Mesendoderm (in vitro differentiated cells): Measurements from ENCODE around the gene RPL10.

ENCODE experiments used
- DNase-seq: peaks from one replicate; pipeline ENCODE4 v3.0.0; 2013
- H2AK5ac ChIP-seq: 2 replicates; pipeline ENCODE4 v1.6.1; 2013; ENCODE audit warnings: low read length, inconsistent platforms
- H2BK120ac ChIP-seq: 2 replicates; pipeline ENCODE4 v1.6.1; 2013; ENCODE audit warnings: low read depth, mild to moderate bottlenecking, low read length, moderate library complexity, mixed read lengths
- H2BK15ac ChIP-seq: replicated peaks from 2 replicates; pipeline ENCODE4 v1.6.1; 2013; ENCODE audit warnings: low read depth, mild to moderate bottlenecking, moderate library complexity
- H2BK5ac ChIP-seq: 2 replicates; pipeline ENCODE4 v1.6.1; 2013; ENCODE audit warnings: low read length, inconsistent platforms
- H3K18ac ChIP-seq: 2 replicates; pipeline ENCODE4 v1.6.1; 2013; ENCODE audit warnings: mild to moderate bottlenecking, low read length, mixed read lengths
- H3K23ac ChIP-seq: one replicate; pipeline ENCODE4 v1.6.1; 2013; ENCODE audit warnings: low read length
- H3K27ac ChIP-seq: 2 replicates; pipeline ENCODE4 v1.5.1; 2013; ENCODE audit warnings: low read depth, mild to moderate bottlenecking, inconsistent platforms, low read length, moderate library complexity
- H3K27me3 ChIP-seq: 2 replicates; pipeline ENCODE4 v1.6.1; 2013; ENCODE audit warnings: low read length, control low read depth, mild to moderate bottlenecking, inconsistent platforms; ENCODE audit not compliant: insufficient read depth, poor library complexity
- H3K36me3 ChIP-seq: 2 replicates; pipeline ENCODE4 v1.6.1; 2013; ENCODE audit warnings: low read length, inconsistent platforms; ENCODE audit not compliant: control insufficient read depth, insufficient read depth
- H3K4ac ChIP-seq: one replicate; pipeline ENCODE4 v1.6.1; 2013; ENCODE audit warnings: low read depth, mild to moderate bottlenecking, low read length, moderate library complexity
- H3K4me1 ChIP-seq: 2 replicates; pipeline ENCODE4 v1.6.1; 2013; ENCODE audit warnings: low read depth, low read length, inconsistent platforms; ENCODE audit not compliant: control insufficient read depth
- H3K4me2 ChIP-seq: 2 replicates; pipeline ENCODE4 v1.6.1; 2013; ENCODE audit warnings: low read length
- H3K4me3 ChIP-seq: 2 replicates; pipeline ENCODE4 v1.5.1; 2013; ENCODE audit warnings: mild to moderate bottlenecking, low read length
- H3K56ac ChIP-seq: one replicate; pipeline ENCODE4 v1.6.1; 2013; ENCODE audit warnings: low read length
- H3K79me1 ChIP-seq: 2 replicates; pipeline ENCODE4 v1.6.1; 2013; ENCODE audit warnings: low read length, inconsistent platforms
- H3K79me2 ChIP-seq: 2 replicates; pipeline ENCODE4 v1.6.1; 2013; ENCODE audit warnings: mild to moderate bottlenecking, low read length; ENCODE audit not compliant: control insufficient read depth, insufficient read depth
- H3K9ac ChIP-seq: 2 replicates; pipeline ENCODE4 v1.6.1; 2013; ENCODE audit warnings: low read length, inconsistent platforms
- H4K5ac ChIP-seq: one replicate; pipeline ENCODE4 v1.6.1; 2013; ENCODE audit warnings: low read length
- H4K8ac ChIP-seq: one replicate; pipeline ENCODE4 v1.6.1; 2013; ENCODE audit warnings: low read depth, mild to moderate bottlenecking, control low read depth, low read length, moderate library complexity
- WGBS: extraction: QIAGEN DNeasy Blood & Tissue Kit; methylation state at CpG from one replicate; pipeline ENCODE4 v1.1.7; 2013; ENCODE audit warnings: low lambda C conversion rate, missing lambda C conversion rate; ENCODE audit not compliant: insufficient coverage; ENCODE audit errors: extremely low coverage; 5-methylcytosine and 5-hydroxymethylcytosine counted together

Gene RPL10

GRCh38 chrX:154365052-154365600, 33.1 kb upstream of the RPL10 start:
- no peak overlapping the region for H3K27ac ChIP-seq
- H3K4me3 ChIP-seq = no peak overlapping the region
- no peak overlapping the region for H2BK120ac ChIP-seq
- H3K18ac ChIP-seq = no peak overlapping the region
- H4K8ac ChIP-seq = no peak overlapping the region
- no peak overlapping the region for H3K9ac ChIP-seq
- H3K4me2 ChIP-seq = no peak overlapping the region
- no peak for DNase-seq
- peaks cover 4% of the 10 kb centered on the region for H3K79me1 ChIP-seq
- no peak overlapping the region for H2BK15ac ChIP-seq
- H3K23ac ChIP-seq = no peak overlapping the region
- H3K56ac ChIP-seq = no peak overlapping the region
- no peak overlapping the region for H4K5ac ChIP-seq
- no peak overlapping the region for H3K4ac ChIP-seq
- peaks cover 28% of the 10 kb centered on the region for H3K36me3 ChIP-seq
- H2BK5ac ChIP-seq = no peak overlapping the region
- H2AK5ac ChIP-seq = no peak overlapping the region
- WGBS = no CpG with 5 or more reads among the region's 20 CpGs
- H3K79me2 ChIP-seq = peaks cover 38% of the 10 kb centered on the region
- H3K4me1 ChIP-seq = no peaks in the 10 kb centered on the region
- H3K27me3 ChIP-seq = no peaks in the 10 kb centered on the region

GRCh38 chrX:154365997-154366665, 32.0 kb upstream of the RPL10 start:
- Histone ChIP-seq H4K5ac (no peak overlapping the region), H3K79me1 (peaks cover 4% of the 10 kb centered on the region), H3K79me2 (peaks cover 47% of the 10 kb centered on the region), H3K27me3 (no peaks in the 10 kb centered on the region), H2BK5ac (no peak overlapping the region), H3K36me3 (peaks cover 28% of the 10 kb centered on the region), H3K4ac (no peak overlapping the region), H3K4me1 (no peaks in the 10 kb centered on the region), H3K4me3 (no peak overlapping the region), H3K56ac (no peak overlapping the region), H2AK5ac (no peak overlapping the region), H3K27ac (no peak overlapping the region), H4K8ac (no peak overlapping the region), H2BK15ac (no peak overlapping the region), H3K23ac (no peak overlapping the region), H2BK120ac (no peak overlapping the region), H3K18ac (no peak overlapping the region), H3K9ac (no peak overlapping the region), H3K4me2 (no peak overlapping the region)
- no CpG with 5 or more reads among the region's 32 CpGs for WGBS
- no peak for DNase-seq

DNA sequence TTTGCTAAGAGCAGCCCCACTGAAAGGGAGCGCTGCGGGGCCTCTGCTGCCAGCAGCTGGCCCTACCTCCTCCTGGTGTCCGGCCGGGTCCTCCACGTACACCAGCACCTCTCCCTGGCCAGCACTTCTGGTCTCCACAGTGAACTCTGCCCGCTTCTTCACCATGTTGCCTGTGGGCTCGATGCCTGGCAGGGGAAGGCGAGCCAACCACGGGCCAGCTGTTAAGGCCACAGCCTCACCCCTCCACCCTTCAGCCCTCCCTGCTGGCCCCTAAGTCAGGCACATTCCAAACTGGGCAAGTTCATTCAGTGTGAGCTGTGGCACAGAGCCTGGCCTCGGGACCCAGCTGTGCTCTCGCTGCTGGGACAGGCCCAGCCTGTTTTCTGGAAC, 31.5 kb upstream of the RPL10 start:
- Histone ChIP-seq H3K4me2 (no peak overlapping the region), H3K9ac (no peak overlapping the region), H3K4me3 (no peak overlapping the region)

DNA sequence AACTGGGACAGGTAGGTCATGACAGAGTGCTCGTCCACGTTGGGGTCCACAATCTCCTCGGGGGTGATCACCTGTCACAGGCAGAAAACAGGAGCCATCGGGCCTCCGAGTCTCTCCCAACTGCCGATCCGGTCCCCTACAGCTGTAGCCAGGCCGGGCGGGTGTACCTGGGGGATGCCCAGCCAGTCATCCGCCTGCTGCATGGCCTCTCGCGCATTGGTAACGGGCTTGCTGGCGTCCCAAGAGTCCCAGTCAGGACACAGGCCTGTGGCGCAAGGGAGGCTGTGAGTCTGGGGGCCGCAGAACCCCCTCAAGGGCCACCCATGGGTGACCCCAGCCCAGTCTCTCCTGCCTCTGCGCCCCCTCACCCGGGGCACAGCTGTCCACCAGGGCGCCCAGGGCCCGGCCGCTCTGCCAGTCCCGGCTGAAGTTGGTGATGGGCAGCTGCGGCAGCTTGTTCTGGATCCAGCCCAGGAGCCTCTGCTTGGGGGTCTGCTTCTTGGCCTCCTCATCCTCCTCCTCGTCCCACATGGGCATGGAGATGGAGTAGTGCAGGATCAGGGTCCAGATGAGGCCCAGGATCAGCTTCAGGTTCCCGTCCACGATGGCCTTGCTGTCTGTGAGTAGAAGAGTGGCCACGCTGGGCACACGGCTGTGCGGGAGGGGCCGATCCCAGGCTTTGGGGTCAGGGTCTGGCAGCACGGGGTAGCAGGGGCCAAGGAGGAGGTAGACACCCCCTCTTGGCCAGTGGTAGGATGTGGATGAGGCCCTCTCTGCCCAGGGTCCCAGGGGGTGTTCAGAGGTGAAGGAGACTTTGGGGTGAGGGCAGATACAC, 30.5 kb upstream of the RPL10 start:
- no peak overlapping the region for H4K5ac ChIP-seq
- no peak overlapping the region for H3K4me2 ChIP-seq
- H3K4ac ChIP-seq = no peak overlapping the region
- no peak overlapping the region for H2BK15ac ChIP-seq
- no peak overlapping the region for H2BK120ac ChIP-seq
- peak overlapping the region; percentile 60 for H3K56ac ChIP-seq
- no peak overlapping the region for H4K8ac ChIP-seq
- H3K36me3 ChIP-seq = peaks cover 16% of the 10 kb centered on the region
- no peak overlapping the region for H2BK5ac ChIP-seq
- H3K27me3 ChIP-seq = no peaks in the 10 kb centered on the region
- no CpG with 5 or more reads among the region's 31 CpGs for WGBS
- H2AK5ac ChIP-seq = no peak overlapping the region
- peaks cover 47% of the 10 kb centered on the region for H3K79me2 ChIP-seq
- H3K18ac ChIP-seq = no peak overlapping the region
- H3K27ac ChIP-seq = no peak overlapping the region
- peak overlapping the region; percentile 92 for H3K9ac ChIP-seq
- H3K4me3 ChIP-seq = no peak overlapping the region
- no peak overlapping the region for H3K23ac ChIP-seq
- DNase-seq = no peak
- no peaks in the 10 kb centered on the region for H3K4me1 ChIP-seq
- H3K79me1 ChIP-seq = peaks cover 2% of the 10 kb centered on the region

More for the DNA sequence above, 31.5 kb upstream of the RPL10 start:
- H3K4me1 ChIP-seq = no peaks in the 10 kb centered on the region
- peaks cover 4% of the 10 kb centered on the region for H3K79me1 ChIP-seq
- H2BK15ac ChIP-seq = no peak overlapping the region
- no peak overlapping the region for H2BK5ac ChIP-seq
- no peak overlapping the region for H3K27ac ChIP-seq
- H3K23ac ChIP-seq = no peak overlapping the region
- no peak overlapping the region for H3K18ac ChIP-seq
- peaks cover 47% of the 10 kb centered on the region for H3K79me2 ChIP-seq
- no peak overlapping the region for H2BK120ac ChIP-seq
- no peak for DNase-seq
- no CpG with 5 or more reads among the region's 11 CpGs for whole genome bisulfite sequencing
- no peak overlapping the region for H3K56ac ChIP-seq
- peaks cover 23% of the 10 kb centered on the region for H3K36me3 ChIP-seq
- no peak overlapping the region for H4K5ac ChIP-seq
- H3K4ac ChIP-seq = no peak overlapping the region
- no peak overlapping the region for H2AK5ac ChIP-seq
- H3K27me3 ChIP-seq = no peaks in the 10 kb centered on the region
- H4K8ac ChIP-seq = no peak overlapping the region

GRCh38 chrX:154368630-154369448, 29.3 kb upstream of the RPL10 start:
- H3K4me2 ChIP-seq = peak overlapping the region; percentile 57
- H3K27ac ChIP-seq = peak overlapping the region; percentile 88
- peaks cover 15% of the 10 kb centered on the region for H3K36me3 ChIP-seq
- H3K56ac ChIP-seq = peak overlapping the region; percentile 91
- peak overlapping the region; percentile 92 for H3K9ac ChIP-seq
- H3K23ac ChIP-seq = no peak overlapping the region
- no peak overlapping the region for H2AK5ac ChIP-seq
- no peaks in the 10 kb centered on the region for H3K27me3 ChIP-seq
- whole genome bisulfite sequencing = no CpG with 5 or more reads among the region's 16 CpGs
- no peaks in the 10 kb centered on the region for H3K4me1 ChIP-seq
- H3K4me3 ChIP-seq = peak overlapping the region; percentile 60
- DNase-seq = peak; percentile 86
- H3K79me1 ChIP-seq = peaks cover 2% of the 10 kb centered on the region
- peak overlapping the region; percentile 85 for H2BK5ac ChIP-seq
- H4K8ac ChIP-seq = no peak overlapping the region
- H3K18ac ChIP-seq = peak overlapping the region; percentile 92
- H2BK120ac ChIP-seq = peak overlapping the region; percentile 55
- H3K4ac ChIP-seq = peak overlapping the region; percentile 17
- no peak overlapping the region for H2BK15ac ChIP-seq
- peaks cover 47% of the 10 kb centered on the region for H3K79me2 ChIP-seq
- H4K5ac ChIP-seq = no peak overlapping the region
